Glutamatergic neuron (in vitro differentiated cells): ENCODE results near the gene ARHGDIB. TPM values are rescaled to one million over a fixed set of nuclear protein-coding genes. Genes with fewer than 3 reads are reported as not detected.

Experiments used
- DNase-seq: peaks from one replicate; pipeline ENCODE4 v3.0.0; 2022
- H3K27ac Mint-ChIP-seq: one replicate; pipeline ENCODE4 v1.8.0; 2020; ENCODE audit warnings: mild to moderate bottlenecking, mixed read lengths, inconsistent platforms; ENCODE audit not compliant: unreplicated experiment
- H3K27me3 Mint-ChIP-seq: one replicate; pipeline ENCODE4 v1.8.0; 2020; ENCODE audit warnings: mild to moderate bottlenecking, moderate library complexity, mixed read lengths, inconsistent platforms; ENCODE audit not compliant: unreplicated experiment
- H3K36me3 Mint-ChIP-seq: one replicate; pipeline ENCODE4 v1.8.0; 2020; ENCODE audit warnings: mild to moderate bottlenecking, mixed read lengths, inconsistent platforms; ENCODE audit not compliant: unreplicated experiment
- H3K4me1 Mint-ChIP-seq: one replicate; pipeline ENCODE4 v1.8.0; 2020; ENCODE audit warnings: mild to moderate bottlenecking, low read depth, mixed read lengths, inconsistent platforms; ENCODE audit not compliant: unreplicated experiment
- H3K4me3 Mint-ChIP-seq: one replicate; pipeline ENCODE4 v1.8.0; 2020; ENCODE audit warnings: mild to moderate bottlenecking, mixed read lengths, inconsistent platforms; ENCODE audit not compliant: unreplicated experiment
- H3K9me3 Mint-ChIP-seq: one replicate; pipeline ENCODE4 v1.8.0; 2020; ENCODE audit warnings: mild to moderate bottlenecking, moderate library complexity, mixed read lengths, inconsistent platforms; ENCODE audit not compliant: unreplicated experiment
- CTCF ChIP-seq: fragments of 200-600 bp; sonication (generic); IDR thresholded peaks from one replicate; pipeline ENCODE4 v1.5.0; 2021; ENCODE audit not compliant: partially characterized antibody, unreplicated experiment
- long read RNA-seq: library from polyadenylated mRNA; unstranded; transcript quantifications from one replicate; pipeline ENCODE4 v2.0.0, GENCODE V29; 2020; ENCODE audit not compliant: unreplicated experiment
- total RNA-seq: library from RNA; stranded (reverse); fragmentation: NEBNext Ultra II Directional; extraction: Animal tissue kit (Norgen Biotek cat#: 25700); gene quantifications from one replicate; pipeline ENCODE4 v1.2.1, GENCODE V29; 2021; ENCODE audit not compliant: unreplicated experiment

Gene ARHGDIB
- total RNA-seq, result not detected
- long read RNA-seq, result 0 reads

GRCh38 chr12:14961466-14962152 lies at the start of gene ARHGDIB:
TSS of gene ARHGDIB (minus strand) at chr12:14961601. CDS start at chr12:14950712, 10,889 bp downstream.
- H3K27ac Mint-ChIP-seq, result no peak within 1 kb of the TSS
- H3K36me3 Mint-ChIP-seq, result no peaks in the 10 kb centered on the region
- H3K27me3 Mint-ChIP-seq, result no peaks in the 10 kb centered on the region
- H3K9me3 Mint-ChIP-seq, result no peaks in the 10 kb centered on the region
- TF ChIP-seq CTCF, result no peak
- no peak within 1 kb of the TSS for H3K4me3 Mint-ChIP-seq
- DNase-seq, result no peak
- H3K4me1 Mint-ChIP-seq, result no peaks in the 10 kb centered on the region

GRCh38 chr12:15011162-15011561 lies 49.8 kb upstream of the ARHGDIB start:
- Mint-ChIP-seq H3K9me3 (no peaks in the 10 kb centered on the region), H3K27ac (no peak overlapping the region), H3K27me3 (peaks cover 2% of the 10 kb centered on the region), H3K4me1 (peaks cover 3% of the 10 kb centered on the region), H3K4me3 (no peak overlapping the region), H3K36me3 (no peaks in the 10 kb centered on the region)
- no peak for TF ChIP-seq CTCF
- no peak for DNase-seq

- H3K27ac Mint-ChIP-seq, result no peak overlapping the region
- peaks cover 2% of the 10 kb centered on the region for H3K27me3 Mint-ChIP-seq
- no peak overlapping the region for H3K4me3 Mint-ChIP-seq
- H3K36me3 Mint-ChIP-seq, result no peaks in the 10 kb centered on the region
- DNase-seq, result no peak
- peaks cover 10% of the 10 kb centered on the region for H3K4me1 Mint-ChIP-seq
- no peak for TF ChIP-seq CTCF
- no peaks in the 10 kb centered on the region for H3K9me3 Mint-ChIP-seq
These were observed 46.1 kb upstream of the ARHGDIB start for GRCh38 chr12:15007551-15007950.

- TF ChIP-seq CTCF, result no peak
- Mint-ChIP-seq H3K36me3 (no peaks in the 10 kb centered on the region), H3K27ac (no peak overlapping the region), H3K9me3 (no peaks in the 10 kb centered on the region), H3K4me1 (peaks cover 20% of the 10 kb centered on the region), H3K4me3 (no peak overlapping the region), H3K27me3 (peaks cover 2% of the 10 kb centered on the region)
- DNase-seq, result no peak
These were observed 43.7 kb upstream of the ARHGDIB start for GRCh38 chr12:15005064-15005463.

GRCh38 chr12:15004421-15004820 lies 43.0 kb upstream of the ARHGDIB start:
- no peak overlapping the region for H3K27ac Mint-ChIP-seq
- DNase-seq, result no peak

More at GRCh38 chr12:15004421-15004820, 43.0 kb upstream of the ARHGDIB start:
- Mint-ChIP-seq H3K9me3 (no peaks in the 10 kb centered on the region), H3K27me3 (peaks cover 2% of the 10 kb centered on the region), H3K4me1 (peaks cover 20% of the 10 kb centered on the region), H3K4me3 (no peak overlapping the region), H3K36me3 (no peaks in the 10 kb centered on the region)
- TF ChIP-seq CTCF, result no peak
